ENCODE results near the gene SUGCT. TPM values are rescaled to one million over a fixed set of nuclear protein-coding genes. Genes with fewer than 3 reads are reported as not detected.

Gene SUGCT
- total RNA-seq, 1 experiment from 2014 or later: 4.6 TPM

DNA sequence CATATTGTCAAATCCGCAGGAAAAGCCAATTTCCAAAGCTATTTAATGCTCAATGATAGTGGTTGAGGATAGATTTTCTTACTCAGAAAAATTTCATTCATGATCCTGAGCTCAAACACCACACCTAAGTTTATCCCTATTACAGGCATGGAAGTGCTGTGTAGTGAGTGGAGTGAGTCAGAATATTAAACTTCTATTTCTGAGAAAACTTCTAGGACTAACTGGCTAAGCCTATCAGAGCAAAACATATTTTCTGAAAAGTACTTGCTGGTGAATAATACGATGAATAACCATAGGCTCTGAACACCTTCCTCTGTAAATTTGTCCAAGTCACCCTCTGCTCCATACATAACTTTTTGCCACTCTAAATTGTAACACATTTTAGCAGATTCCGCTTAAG lies 221.5 kb downstream of the SUGCT start (continued):
- TF ChIP-seq GABPB1 (CRISPR knock-in tag; IDR thresholded peaks at IDR 0.05): no peak
- no peak for TF ChIP-seq ZNF532 (CRISPR knock-in tag; IDR thresholded peaks at IDR 0.05; ENCODE audit: borderline replicate concordance)
- TF ChIP-seq, protein P1, sequence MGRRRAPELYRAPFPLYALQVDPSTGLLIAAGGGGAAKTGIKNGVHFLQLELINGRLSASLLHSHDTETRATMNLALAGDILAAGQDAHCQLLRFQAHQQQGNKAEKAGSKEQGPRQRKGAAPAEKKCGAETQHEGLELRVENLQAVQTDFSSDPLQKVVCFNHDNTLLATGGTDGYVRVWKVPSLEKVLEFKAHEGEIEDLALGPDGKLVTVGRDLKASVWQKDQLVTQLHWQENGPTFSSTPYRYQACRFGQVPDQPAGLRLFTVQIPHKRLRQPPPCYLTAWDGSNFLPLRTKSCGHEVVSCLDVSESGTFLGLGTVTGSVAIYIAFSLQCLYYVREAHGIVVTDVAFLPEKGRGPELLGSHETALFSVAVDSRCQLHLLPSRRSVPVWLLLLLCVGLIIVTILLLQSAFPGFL (CRISPR knock-in tag; IDR thresholded peaks at IDR 0.05; ENCODE audit: borderline replicate concordance): no peak
- TF ChIP-seq ZNF121 (CRISPR knock-in tag; IDR thresholded peaks at IDR 0.05): no peak
- no peak for TF ChIP-seq NFATC4 (CRISPR knock-in tag; IDR thresholded peaks at IDR 0.05)
- no peak for TF ChIP-seq MXD4 (CRISPR knock-in tag; IDR thresholded peaks at IDR 0.05; ENCODE audit: borderline replicate concordance)
- TF ChIP-seq GTF2I (CRISPR knock-in tag; conservative IDR thresholded peaks at IDR 0.05): no peak

GRCh38 chr7:40356871-40357709 lies 222.3 kb downstream of the SUGCT start:
- no peak overlapping the region for H3K27ac Mint-ChIP-seq
- ATAC-seq: no peak

More at GRCh38 chr7:40356871-40357709, 222.3 kb downstream of the SUGCT start:
- POLR2A ChIA-PET: no interaction called here
- Mint-ChIP-seq H3K27me3 (ENCODE audit: low read depth) (no peaks in the 10 kb centered on the region), H3K4me3 (no peak overlapping the region), H3K36me3 (no peaks in the 10 kb centered on the region), H3K4me1 (peaks cover 6% of the 10 kb centered on the region; the same call in 1 of the 2 replicates), H3K9me3 (peaks cover 13% of the 10 kb centered on the region)
- no peak for TF ChIP-seq PRDM15 (CRISPR knock-in tag; IDR thresholded peaks at IDR 0.05)
- no peak for TF ChIP-seq NFE2L1 (CRISPR knock-in tag; IDR thresholded peaks at IDR 0.05)
- no peak for TF ChIP-seq ERG (CRISPR knock-in tag; IDR thresholded peaks at IDR 0.05)
- no peak for TF ChIP-seq MXD4 (CRISPR knock-in tag; IDR thresholded peaks at IDR 0.05; ENCODE audit: borderline replicate concordance)
- no peak for TF ChIP-seq RORB (CRISPR knock-in tag; IDR thresholded peaks at IDR 0.05)
- no peak for TF ChIP-seq FOXP1 (CRISPR knock-in tag; IDR thresholded peaks at IDR 0.05; ENCODE audit: borderline replicate concordance)
- TF ChIP-seq ZBTB21 (CRISPR knock-in tag; IDR thresholded peaks at IDR 0.05; ENCODE audit: borderline replicate concordance): no peak
- TF ChIP-seq, protein P2, sequence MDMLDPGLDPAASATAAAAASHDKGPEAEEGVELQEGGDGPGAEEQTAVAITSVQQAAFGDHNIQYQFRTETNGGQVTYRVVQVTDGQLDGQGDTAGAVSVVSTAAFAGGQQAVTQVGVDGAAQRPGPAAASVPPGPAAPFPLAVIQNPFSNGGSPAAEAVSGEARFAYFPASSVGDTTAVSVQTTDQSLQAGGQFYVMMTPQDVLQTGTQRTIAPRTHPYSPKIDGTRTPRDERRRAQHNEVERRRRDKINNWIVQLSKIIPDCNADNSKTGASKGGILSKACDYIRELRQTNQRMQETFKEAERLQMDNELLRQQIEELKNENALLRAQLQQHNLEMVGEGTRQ (CRISPR knock-in tag; IDR thresholded peaks at IDR 0.05): no peak
- TF ChIP-seq ZNF219 (CRISPR knock-in tag; IDR thresholded peaks at IDR 0.05; ENCODE audit: borderline replicate concordance): no peak
- TF ChIP-seq, protein P3, sequence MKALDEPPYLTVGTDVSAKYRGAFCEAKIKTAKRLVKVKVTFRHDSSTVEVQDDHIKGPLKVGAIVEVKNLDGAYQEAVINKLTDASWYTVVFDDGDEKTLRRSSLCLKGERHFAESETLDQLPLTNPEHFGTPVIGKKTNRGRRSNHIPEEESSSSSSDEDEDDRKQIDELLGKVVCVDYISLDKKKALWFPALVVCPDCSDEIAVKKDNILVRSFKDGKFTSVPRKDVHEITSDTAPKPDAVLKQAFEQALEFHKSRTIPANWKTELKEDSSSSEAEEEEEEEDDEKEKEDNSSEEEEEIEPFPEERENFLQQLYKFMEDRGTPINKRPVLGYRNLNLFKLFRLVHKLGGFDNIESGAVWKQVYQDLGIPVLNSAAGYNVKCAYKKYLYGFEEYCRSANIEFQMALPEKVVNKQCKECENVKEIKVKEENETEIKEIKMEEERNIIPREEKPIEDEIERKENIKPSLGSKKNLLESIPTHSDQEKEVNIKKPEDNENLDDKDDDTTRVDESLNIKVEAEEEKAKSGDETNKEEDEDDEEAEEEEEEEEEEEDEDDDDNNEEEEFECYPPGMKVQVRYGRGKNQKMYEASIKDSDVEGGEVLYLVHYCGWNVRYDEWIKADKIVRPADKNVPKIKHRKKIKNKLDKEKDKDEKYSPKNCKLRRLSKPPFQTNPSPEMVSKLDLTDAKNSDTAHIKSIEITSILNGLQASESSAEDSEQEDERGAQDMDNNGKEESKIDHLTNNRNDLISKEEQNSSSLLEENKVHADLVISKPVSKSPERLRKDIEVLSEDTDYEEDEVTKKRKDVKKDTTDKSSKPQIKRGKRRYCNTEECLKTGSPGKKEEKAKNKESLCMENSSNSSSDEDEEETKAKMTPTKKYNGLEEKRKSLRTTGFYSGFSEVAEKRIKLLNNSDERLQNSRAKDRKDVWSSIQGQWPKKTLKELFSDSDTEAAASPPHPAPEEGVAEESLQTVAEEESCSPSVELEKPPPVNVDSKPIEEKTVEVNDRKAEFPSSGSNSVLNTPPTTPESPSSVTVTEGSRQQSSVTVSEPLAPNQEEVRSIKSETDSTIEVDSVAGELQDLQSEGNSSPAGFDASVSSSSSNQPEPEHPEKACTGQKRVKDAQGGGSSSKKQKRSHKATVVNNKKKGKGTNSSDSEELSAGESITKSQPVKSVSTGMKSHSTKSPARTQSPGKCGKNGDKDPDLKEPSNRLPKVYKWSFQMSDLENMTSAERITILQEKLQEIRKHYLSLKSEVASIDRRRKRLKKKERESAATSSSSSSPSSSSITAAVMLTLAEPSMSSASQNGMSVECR (CRISPR knock-in tag; IDR thresholded peaks at IDR 0.05; ENCODE audit: borderline replicate concordance): no peak
- TF ChIP-seq, protein P4, sequence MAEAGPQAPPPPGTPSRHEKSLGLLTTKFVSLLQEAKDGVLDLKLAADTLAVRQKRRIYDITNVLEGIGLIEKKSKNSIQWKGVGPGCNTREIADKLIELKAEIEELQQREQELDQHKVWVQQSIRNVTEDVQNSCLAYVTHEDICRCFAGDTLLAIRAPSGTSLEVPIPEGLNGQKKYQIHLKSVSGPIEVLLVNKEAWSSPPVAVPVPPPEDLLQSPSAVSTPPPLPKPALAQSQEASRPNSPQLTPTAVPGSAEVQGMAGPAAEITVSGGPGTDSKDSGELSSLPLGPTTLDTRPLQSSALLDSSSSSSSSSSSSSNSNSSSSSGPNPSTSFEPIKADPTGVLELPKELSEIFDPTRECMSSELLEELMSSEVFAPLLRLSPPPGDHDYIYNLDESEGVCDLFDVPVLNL (CRISPR knock-in tag; IDR thresholded peaks at IDR 0.05; ENCODE audit: borderline replicate concordance, low read depth): no peak
- no peak for TF ChIP-seq FOXJ3 (CRISPR knock-in tag; IDR thresholded peaks at IDR 0.05; ENCODE audit: borderline replicate concordance)
- no peak for DNase-seq (ENCODE audit: low spot score)
- CTCF ChIA-PET: no interaction called here
